Measurements from ENCODE around the gene ATP11A.

ATP11A gene

GRCh38 chr13:112814905-112815585 is 125.2 kb downstream of the ATP11A start:
- no peak overlapping the region for H3K4me3 ChIP-seq (ENCODE audit: low read depth, low read length)
- no peak for TF ChIP-seq CTCF (conservative IDR thresholded peaks at IDR 0.05; ENCODE audit: low read depth, low read length)
- no peak for DNase-seq (ENCODE audit: low read depth)

- no peak for TF ChIP-seq CTCF (conservative IDR thresholded peaks at IDR 0.05; ENCODE audit: low read depth, low read length)
- no peak for DNase-seq (ENCODE audit: low read depth)
Observed at GRCh38 chr13:112815871-112816270, 126.0 kb downstream of the ATP11A start.

DNA sequence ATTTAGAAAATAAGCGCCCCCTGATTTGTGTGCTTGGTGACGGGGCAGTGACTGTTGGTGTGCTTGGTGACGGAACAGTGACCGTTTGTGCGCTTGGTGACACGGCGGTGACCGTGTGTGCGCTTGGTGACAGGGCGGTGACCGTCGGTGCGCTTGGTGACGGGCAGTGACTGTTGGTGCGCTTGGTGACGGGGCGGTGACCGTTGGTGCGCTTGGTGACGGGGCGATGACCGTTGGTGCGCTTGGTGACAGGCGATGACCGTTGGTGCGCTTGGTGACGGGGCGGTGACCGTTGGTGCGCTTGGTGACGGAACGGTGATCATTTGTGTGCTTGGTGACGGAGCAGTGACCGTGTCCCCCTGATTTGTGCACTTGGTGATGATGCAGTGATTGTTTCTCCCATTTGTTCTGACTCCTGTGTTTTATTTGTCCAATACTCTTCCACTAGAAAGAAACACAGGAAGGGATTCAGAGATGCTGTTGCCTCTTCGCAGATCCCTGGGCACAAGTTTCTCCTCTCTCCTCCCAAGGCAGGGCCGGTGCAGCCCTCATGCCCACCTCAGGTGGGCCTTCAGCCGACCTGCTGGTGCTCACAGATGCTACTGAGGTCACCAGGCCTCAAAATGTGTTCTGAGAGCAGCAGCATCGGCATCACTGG is 128.3 kb downstream of the ATP11A start:
- no peak overlapping the region for H3K4me3 ChIP-seq (ENCODE audit: low read depth, low read length)
- TF ChIP-seq CTCF (conservative IDR thresholded peaks at IDR 0.05; ENCODE audit: low read depth, low read length), result no peak
- DNase-seq (ENCODE audit: low read depth), result no peak

More at GRCh38 chr13:112815871-112816270, 126.0 kb downstream of the ATP11A start:
- H3K4me3 ChIP-seq (ENCODE audit: low read depth, low read length), result no peak overlapping the region

DNA sequence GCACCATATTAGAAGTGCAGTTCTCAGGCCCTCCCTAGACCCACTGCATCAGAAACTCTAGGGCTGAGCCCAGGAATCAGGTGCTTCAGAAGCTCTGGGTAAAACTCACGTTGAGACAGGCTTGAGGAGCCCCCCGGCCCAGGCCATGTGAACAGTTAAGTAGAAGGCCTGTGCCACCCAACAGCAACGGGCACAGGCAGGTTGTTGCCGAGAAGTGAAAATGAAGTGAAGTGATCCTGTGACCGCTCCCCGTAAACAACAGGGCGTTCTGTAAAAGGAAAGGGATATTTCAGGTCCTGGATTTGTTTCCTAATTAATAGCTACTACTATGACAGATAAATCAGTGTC is 128.8 kb downstream of the ATP11A start:
- no peak for TF ChIP-seq CTCF (conservative IDR thresholded peaks at IDR 0.05; ENCODE audit: low read depth, low read length)
- no peak for DNase-seq (ENCODE audit: low read depth)
- no peak overlapping the region for H3K4me3 ChIP-seq (ENCODE audit: low read depth, low read length)

GRCh38 chr13:112819111-112819510 is 129.3 kb downstream of the ATP11A start:
- DNase-seq (ENCODE audit: low read depth), result no peak
- H3K4me3 ChIP-seq (ENCODE audit: low read depth, low read length), result no peak overlapping the region
- no peak for TF ChIP-seq CTCF (conservative IDR thresholded peaks at IDR 0.05; ENCODE audit: low read depth, low read length)

DNA sequence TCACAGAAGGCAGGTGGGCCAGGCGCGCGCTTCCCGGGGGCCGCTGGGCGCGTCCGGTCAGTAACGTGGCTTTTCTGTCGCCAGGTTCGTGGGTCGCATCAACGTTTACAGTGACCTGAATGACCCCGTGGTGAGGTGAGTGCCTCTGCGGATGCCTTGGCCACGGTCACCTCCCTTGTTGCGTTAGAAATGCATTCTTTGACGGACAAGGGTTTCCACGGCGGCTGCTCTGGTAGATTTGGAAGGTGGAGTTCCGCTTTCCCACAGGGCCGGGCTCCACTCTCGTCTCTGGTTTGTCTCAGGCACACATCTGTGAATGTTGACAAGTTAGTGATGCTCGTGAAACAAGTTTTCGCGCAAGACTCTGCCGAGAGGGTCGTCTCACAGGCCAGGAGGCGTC is 130.0 kb downstream of the ATP11A start:
- no peak for TF ChIP-seq CTCF (conservative IDR thresholded peaks at IDR 0.05; ENCODE audit: low read depth, low read length)
- no peak for DNase-seq (ENCODE audit: low read depth)
- H3K4me3 ChIP-seq (ENCODE audit: low read depth, low read length), result no peak overlapping the region

DNA sequence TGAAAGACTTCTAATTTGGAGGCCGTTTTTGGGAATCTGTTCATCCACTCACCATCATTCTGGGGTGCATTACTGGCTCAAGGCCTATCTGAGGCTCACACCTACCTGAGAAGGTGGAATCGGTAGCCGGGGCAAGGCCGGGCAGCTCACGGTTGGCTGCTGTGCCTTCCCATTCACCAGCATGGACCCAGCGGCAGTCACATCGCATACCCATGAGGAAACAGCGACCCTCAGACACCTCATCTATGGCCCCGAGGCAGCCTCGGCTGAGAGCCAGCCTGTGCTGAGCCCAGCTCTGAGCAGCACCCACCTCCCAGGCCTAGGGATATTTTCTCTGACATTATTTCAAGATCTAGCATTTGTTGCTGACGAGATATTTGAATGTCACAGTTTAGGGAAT is 130.5 kb downstream of the ATP11A start:
- no peak for TF ChIP-seq CTCF (conservative IDR thresholded peaks at IDR 0.05; ENCODE audit: low read depth, low read length)
- no peak for DNase-seq (ENCODE audit: low read depth)
- H3K4me3 ChIP-seq (ENCODE audit: low read depth, low read length), result no peak overlapping the region
